GM12874 (cell line): ENCODE measurements around the gene CUX1.

ENCODE experiments used
- TF ChIP-seq, protein P1 (sequence below): IDR thresholded peaks from 2 replicates; pipeline ENCODE4 v1.5.1; 2011; ENCODE audit warnings: low read depth, mild to moderate bottlenecking, control low read depth, low read length, moderate library complexity; ENCODE audit not compliant: insufficient read depth

The CUX1 gene

DNA sequence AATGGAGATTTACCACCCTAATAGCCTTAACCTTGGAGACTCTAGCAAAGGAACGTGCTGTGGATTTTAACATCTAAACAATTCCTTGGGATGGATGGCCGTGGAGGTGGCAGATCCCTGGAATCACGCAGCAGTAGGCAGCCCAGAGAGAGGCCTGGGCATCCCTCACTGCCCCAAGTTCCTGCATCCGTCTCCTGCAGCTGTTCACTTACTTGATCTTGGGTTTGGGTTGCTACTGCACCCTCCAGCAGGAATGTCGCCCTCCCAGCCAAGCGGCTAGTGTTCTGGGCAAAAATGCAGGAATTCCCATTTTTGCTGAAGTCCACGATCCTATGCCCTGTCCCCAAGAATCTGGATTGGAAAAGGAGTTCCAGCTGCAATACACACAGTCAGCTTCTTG lies 302.5 kb downstream of the CUX1 start:
- TF ChIP-seq, protein P1, sequence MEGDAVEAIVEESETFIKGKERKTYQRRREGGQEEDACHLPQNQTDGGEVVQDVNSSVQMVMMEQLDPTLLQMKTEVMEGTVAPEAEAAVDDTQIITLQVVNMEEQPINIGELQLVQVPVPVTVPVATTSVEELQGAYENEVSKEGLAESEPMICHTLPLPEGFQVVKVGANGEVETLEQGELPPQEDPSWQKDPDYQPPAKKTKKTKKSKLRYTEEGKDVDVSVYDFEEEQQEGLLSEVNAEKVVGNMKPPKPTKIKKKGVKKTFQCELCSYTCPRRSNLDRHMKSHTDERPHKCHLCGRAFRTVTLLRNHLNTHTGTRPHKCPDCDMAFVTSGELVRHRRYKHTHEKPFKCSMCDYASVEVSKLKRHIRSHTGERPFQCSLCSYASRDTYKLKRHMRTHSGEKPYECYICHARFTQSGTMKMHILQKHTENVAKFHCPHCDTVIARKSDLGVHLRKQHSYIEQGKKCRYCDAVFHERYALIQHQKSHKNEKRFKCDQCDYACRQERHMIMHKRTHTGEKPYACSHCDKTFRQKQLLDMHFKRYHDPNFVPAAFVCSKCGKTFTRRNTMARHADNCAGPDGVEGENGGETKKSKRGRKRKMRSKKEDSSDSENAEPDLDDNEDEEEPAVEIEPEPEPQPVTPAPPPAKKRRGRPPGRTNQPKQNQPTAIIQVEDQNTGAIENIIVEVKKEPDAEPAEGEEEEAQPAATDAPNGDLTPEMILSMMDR = no peak

DNA sequence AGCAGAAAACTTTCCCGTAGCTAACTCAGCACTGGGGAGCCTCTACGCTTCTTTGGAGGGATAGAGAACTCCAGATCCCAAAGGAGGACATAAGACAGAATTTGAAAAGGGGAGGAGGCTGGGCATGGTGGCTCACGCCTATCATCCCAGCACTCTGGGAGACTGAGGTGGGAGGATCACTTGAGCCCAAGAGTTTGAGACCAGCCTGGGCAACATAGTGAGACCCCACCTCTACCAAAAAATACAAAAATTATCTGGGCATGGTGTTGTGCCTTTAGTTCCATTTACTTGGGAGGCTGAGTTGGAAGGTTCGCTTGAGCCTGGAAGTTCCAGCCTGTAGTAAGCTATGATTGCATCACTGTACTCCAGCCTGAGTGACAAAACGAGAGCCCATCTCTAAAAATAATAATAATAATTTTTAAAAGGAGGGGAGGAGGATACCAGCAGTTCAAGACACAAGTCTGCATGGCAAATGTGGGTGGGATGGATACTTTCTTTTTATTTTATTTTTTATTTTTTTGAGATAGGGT lies 303.3 kb downstream of the CUX1 start:
- TF ChIP-seq, protein P1 = no peak

DNA sequence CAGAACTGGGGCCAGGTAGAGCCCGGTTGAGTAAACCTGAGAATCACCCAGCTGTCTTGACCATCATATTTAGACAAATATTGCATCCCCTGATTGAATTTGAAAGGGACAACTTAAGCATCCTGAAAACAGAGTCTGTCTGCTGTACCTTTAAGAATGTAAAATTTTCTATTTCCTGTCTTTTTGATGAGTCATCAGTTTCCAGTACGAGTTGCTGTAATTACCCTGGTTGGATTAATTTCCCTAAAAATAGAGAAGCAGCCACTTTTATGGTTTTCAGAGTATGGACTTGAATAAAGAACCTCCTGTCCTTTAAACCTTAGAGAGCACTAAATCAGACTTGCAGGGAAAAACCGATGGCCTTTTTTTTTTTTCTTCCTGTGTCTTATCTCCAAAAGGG lies 304.6 kb downstream of the CUX1 start:
- TF ChIP-seq, protein P1 = no peak

DNA sequence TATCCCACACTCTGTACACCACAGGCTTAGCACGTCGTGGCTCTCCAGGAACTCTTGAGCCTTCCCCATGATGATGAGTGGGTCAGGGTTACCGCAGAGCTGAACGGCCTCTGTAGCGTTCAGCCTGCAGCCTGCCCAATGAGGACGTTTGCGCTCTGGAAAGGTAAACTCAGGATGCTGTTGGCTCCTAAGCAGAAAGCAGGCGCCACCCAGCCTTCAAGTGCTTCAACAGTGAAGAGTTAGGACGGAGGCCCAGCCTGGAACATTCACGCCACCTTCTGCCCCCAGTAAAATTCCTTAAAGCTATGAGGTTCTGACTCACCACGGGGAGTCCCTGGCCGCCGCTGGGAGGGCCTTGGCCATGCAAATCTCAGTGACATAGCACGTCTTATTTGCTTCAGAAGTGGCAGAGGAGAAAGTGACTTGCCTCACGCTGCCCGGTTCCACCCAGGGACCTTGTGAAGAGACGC lies 307.7 kb downstream of the CUX1 start:
- TF ChIP-seq, protein P1 = no peak

DNA sequence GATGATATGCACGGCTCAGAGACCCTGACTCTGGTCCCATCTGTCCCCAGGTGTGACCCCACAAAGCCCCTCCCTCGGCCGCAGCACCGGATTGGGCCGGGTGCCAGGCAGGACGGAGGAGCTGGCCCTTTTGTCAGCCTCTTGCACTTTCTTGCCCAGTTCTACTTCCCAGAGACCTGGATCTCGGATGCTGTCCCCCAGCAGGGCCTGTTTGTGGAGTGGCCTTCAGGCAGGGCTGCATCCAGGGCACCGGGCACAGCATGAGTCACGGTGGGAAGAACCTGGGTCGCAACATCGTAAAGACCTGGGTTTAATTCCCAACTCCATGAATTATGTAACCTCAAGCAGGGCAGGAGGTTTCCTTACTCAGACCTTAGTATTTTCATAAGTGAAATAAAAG lies 310.9 kb downstream of the CUX1 start:
- TF ChIP-seq, protein P1 = no peak

DNA sequence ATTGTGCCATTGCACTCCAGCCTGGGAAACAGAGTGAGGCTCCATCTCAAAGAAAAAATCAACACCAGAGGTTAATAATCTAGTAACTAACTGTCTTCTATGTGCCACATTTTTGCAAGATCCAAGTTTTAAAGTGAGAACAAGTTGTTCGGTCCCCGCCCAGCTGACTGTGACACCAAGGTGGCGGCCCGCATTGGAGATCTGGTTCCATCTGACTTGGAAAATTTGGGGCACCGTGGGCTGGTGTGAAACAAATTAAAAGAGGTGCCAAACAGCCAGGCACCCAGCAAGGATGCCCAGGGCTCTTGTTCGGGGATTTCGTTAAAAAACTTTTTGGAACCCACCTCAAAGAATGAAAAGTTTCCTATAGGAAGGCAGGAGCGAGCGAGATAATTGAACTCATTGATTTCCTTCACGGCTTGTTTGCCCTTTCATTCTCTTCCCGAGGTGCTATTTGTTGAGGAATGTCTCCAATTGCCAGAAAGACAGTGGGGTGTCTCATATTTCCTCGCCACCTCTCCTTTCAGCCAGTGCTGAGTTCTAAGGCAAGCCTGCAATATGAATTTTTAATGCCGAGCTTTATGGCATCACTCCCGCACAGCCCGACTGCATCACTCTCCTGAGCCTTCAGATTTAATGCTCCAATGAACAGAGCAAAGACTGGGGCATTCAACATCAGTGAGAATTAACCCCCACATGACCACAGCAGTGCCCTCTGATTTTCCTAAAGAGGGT lies 312.4 kb downstream of the CUX1 start:
- TF ChIP-seq, protein P1 = no peak

DNA sequence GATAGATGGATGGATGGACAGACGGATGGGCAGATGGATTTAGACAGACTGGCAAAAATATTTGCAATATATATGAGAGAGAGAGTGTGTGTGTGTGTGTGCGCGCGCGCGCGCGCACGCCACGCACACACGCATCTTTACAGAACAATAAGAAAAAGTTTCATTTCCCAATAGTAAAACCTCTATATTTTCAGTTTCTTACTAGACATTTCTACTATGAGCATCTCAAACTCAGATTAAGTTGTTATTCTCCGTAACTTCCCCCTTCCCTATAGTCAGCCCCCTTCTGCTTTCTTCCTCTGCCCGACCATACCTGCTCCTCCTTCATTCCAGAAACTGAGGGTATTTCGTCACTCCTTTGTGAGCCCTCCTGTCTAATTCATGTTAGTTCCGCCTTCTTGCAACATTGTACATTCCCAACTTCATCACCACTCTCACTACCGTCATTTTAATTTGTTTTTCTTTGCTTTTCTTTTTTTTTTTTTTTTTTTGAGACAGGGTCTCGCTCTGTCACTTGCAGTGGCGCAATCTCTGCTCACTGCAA lies 314.9 kb downstream of the CUX1 start:
- TF ChIP-seq, protein P1 = no peak
